ENCODE data around the gene LMBRD2. TPM values are rescaled to one million over a fixed set of nuclear protein-coding genes. Genes with fewer than 3 reads are reported as not detected.

The LMBRD2 gene
- total RNA-seq, 1 donor from 2014 or later, result 5.1 TPM

GRCh38 chr5:36055984-36056383 is 95.7 kb downstream of the LMBRD2 start:
- H3K4me1 Mint-ChIP-seq (ENCODE audit: unreplicated experiment), result peaks cover 28% of the 10 kb centered on the region
- H3K36me3 Mint-ChIP-seq (ENCODE audit: low read depth, unreplicated experiment), result no peaks in the 10 kb centered on the region
- no peak overlapping the region for H3K4me3 Mint-ChIP-seq (ENCODE audit: unreplicated experiment)
- no peaks in the 10 kb centered on the region for H3K9me3 Mint-ChIP-seq (ENCODE audit: unreplicated experiment)
- TF ChIP-seq CTCF (IDR thresholded peaks at IDR 0.05; ENCODE audit: unreplicated experiment), result no peak
- no peaks in the 10 kb centered on the region for H3K27me3 Mint-ChIP-seq (ENCODE audit: unreplicated experiment)
- DNase-seq (ENCODE audit: low spot score), result no peak
- peak overlapping the region; percentile 44 for H3K27ac Mint-ChIP-seq (ENCODE audit: unreplicated experiment)

- no peak overlapping the region for H3K4me3 Mint-ChIP-seq (ENCODE audit: unreplicated experiment)
- no peak for TF ChIP-seq CTCF (IDR thresholded peaks at IDR 0.05; ENCODE audit: unreplicated experiment)
These were observed 97.0 kb downstream of the LMBRD2 start for GRCh38 chr5:36054647-36055046.

GRCh38 chr5:36052538-36052937 is 99.1 kb downstream of the LMBRD2 start:
- no peak for TF ChIP-seq CTCF (IDR thresholded peaks at IDR 0.05; ENCODE audit: unreplicated experiment)
- Mint-ChIP-seq H3K4me1 (ENCODE audit: unreplicated experiment) (peaks cover 28% of the 10 kb centered on the region), H3K36me3 (ENCODE audit: low read depth, unreplicated experiment) (no peaks in the 10 kb centered on the region), H3K27me3 (ENCODE audit: unreplicated experiment) (no peaks in the 10 kb centered on the region), H3K9me3 (ENCODE audit: unreplicated experiment) (no peaks in the 10 kb centered on the region), H3K4me3 (ENCODE audit: unreplicated experiment) (no peak overlapping the region), H3K27ac (ENCODE audit: unreplicated experiment) (peak overlapping the region; percentile 42)
- DNase-seq (ENCODE audit: low spot score), result no peak

More at GRCh38 chr5:36054647-36055046, 97.0 kb downstream of the LMBRD2 start:
- Mint-ChIP-seq H3K27ac (ENCODE audit: unreplicated experiment) (no peak overlapping the region), H3K27me3 (ENCODE audit: unreplicated experiment) (no peaks in the 10 kb centered on the region), H3K36me3 (ENCODE audit: low read depth, unreplicated experiment) (no peaks in the 10 kb centered on the region), H3K9me3 (ENCODE audit: unreplicated experiment) (no peaks in the 10 kb centered on the region), H3K4me1 (ENCODE audit: unreplicated experiment) (peaks cover 28% of the 10 kb centered on the region)
- DNase-seq (ENCODE audit: low spot score), result no peak

GRCh38 chr5:36049949-36050348 is 101.7 kb downstream of the LMBRD2 start:
- Mint-ChIP-seq H3K27ac (ENCODE audit: unreplicated experiment) (no peak overlapping the region), H3K4me1 (ENCODE audit: unreplicated experiment) (peaks cover 26% of the 10 kb centered on the region), H3K27me3 (ENCODE audit: unreplicated experiment) (no peaks in the 10 kb centered on the region), H3K36me3 (ENCODE audit: low read depth, unreplicated experiment) (no peaks in the 10 kb centered on the region), H3K4me3 (ENCODE audit: unreplicated experiment) (no peak overlapping the region), H3K9me3 (ENCODE audit: unreplicated experiment) (no peaks in the 10 kb centered on the region)
- TF ChIP-seq CTCF (IDR thresholded peaks at IDR 0.05; ENCODE audit: unreplicated experiment), result no peak
- DNase-seq (ENCODE audit: low spot score), result no peak

Small RNA genes within 50 kb of the gene (microRNA-seq; reads per million reads assigned to microRNA genes)
- gene MIR580 (ENCODE audit: unreplicated experiment), result 0.42 reads per million

Other genes starting within 250 kb of the LMBRD2 start
- gene CAPSL, start 213.3 kb downstream of the LMBRD2 start, total RNA-seq (ENCODE audit: unreplicated experiment), result not detected
- 0.85 TPM for gene UGT3A1, start 160.5 kb downstream of the LMBRD2 start, total RNA-seq (ENCODE audit: unreplicated experiment)
- gene UGT3A2, start 85.0 kb downstream of the LMBRD2 start, total RNA-seq (ENCODE audit: unreplicated experiment), result 7.2 TPM
- gene SKP2, start 224 bp upstream of the LMBRD2 start, total RNA-seq (ENCODE audit: unreplicated experiment), result 41.3 TPM
- 27.0 TPM for gene NADK2, start 90.0 kb upstream of the LMBRD2 start, total RNA-seq (ENCODE audit: unreplicated experiment)
- not detected for gene RANBP3L, start 150.0 kb upstream of the LMBRD2 start, total RNA-seq (ENCODE audit: unreplicated experiment)

Measured in endothelial cell (in vitro differentiated cells).